Measurements from ENCODE around the gene CD63. TPM values are rescaled to one million over a fixed set of nuclear protein-coding genes. Genes with fewer than 3 reads are reported as not detected.

The CD63 gene
- total and polyA plus RNA-seq, 2 donors from 2014 or later, result 1,130 to 1,381 TPM

- H3K36me3 ChIP-seq (ENCODE audit: control insufficient read depth in 2 of 3, insufficient read depth in 3 of 3, low read length in 3 of 3), result no peaks in the 10 kb centered on the region
- H3K27me3 ChIP-seq (ENCODE audit: control insufficient read depth, insufficient read depth, low read length), result no peaks in the 10 kb centered on the region
- DNase-seq, result peak in 1 of 5 donors; percentile 36
- H3K4me1 ChIP-seq (ENCODE audit: control insufficient read depth in 2 of 3, insufficient read depth in 2 of 3, low read depth in 1 of 3, low read length in 3 of 3), result peaks cover 0 to 10% (median 8%) of the 10 kb centered on the region in 3 donors
- H3K27ac ChIP-seq (ENCODE audit: low read depth in 2 of 2, low read length in 2 of 2), result no peak overlapping the region
- no peaks in the 10 kb centered on the region for H3K9me3 ChIP-seq (ENCODE audit: control insufficient read depth in 2 of 3, insufficient read depth in 1 of 3, low read length in 3 of 3)
- TF ChIP-seq, protein P1, sequence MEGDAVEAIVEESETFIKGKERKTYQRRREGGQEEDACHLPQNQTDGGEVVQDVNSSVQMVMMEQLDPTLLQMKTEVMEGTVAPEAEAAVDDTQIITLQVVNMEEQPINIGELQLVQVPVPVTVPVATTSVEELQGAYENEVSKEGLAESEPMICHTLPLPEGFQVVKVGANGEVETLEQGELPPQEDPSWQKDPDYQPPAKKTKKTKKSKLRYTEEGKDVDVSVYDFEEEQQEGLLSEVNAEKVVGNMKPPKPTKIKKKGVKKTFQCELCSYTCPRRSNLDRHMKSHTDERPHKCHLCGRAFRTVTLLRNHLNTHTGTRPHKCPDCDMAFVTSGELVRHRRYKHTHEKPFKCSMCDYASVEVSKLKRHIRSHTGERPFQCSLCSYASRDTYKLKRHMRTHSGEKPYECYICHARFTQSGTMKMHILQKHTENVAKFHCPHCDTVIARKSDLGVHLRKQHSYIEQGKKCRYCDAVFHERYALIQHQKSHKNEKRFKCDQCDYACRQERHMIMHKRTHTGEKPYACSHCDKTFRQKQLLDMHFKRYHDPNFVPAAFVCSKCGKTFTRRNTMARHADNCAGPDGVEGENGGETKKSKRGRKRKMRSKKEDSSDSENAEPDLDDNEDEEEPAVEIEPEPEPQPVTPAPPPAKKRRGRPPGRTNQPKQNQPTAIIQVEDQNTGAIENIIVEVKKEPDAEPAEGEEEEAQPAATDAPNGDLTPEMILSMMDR (IDR thresholded peaks at IDR 0.05; ENCODE audit: borderline replicate concordance, extremely low read depth, insufficient read depth), result no peak
- no peak overlapping the region for H3K4me3 ChIP-seq (ENCODE audit: low read length in 3 of 3)
- no peak overlapping the region for H3K9ac ChIP-seq (ENCODE audit: low read length in 3 of 3)
- intact Hi-C loops (cut with DNase I), result no loop called here
- FAIRE-seq, result no peak
These were observed 29.2 kb downstream of the CD63 start for GRCh38 chr12:55699471-55700055.

GRCh38 chr12:55698965-55699364 is 29.8 kb downstream of the CD63 start:
- no peaks in the 10 kb centered on the region for H3K9me3 ChIP-seq (ENCODE audit: control insufficient read depth in 2 of 3, insufficient read depth in 1 of 3, low read length in 3 of 3)
- H3K36me3 ChIP-seq (ENCODE audit: control insufficient read depth in 2 of 3, insufficient read depth in 3 of 3, low read length in 3 of 3), result no peaks in the 10 kb centered on the region
- peaks cover 0 to 10% (median 8%) of the 10 kb centered on the region in 3 donors for H3K4me1 ChIP-seq (ENCODE audit: control insufficient read depth in 2 of 3, insufficient read depth in 2 of 3, low read depth in 1 of 3, low read length in 3 of 3)
- no peak overlapping the region for H3K9ac ChIP-seq (ENCODE audit: low read length in 3 of 3)
- intact Hi-C loops (cut with DNase I), result no loop called here
- H3K4me3 ChIP-seq (ENCODE audit: low read length in 3 of 3), result no peak overlapping the region
- FAIRE-seq (no peak), DNase-seq (peak in 1 of 5 donors; percentile 19)
- no peak overlapping the region for H3K27ac ChIP-seq (ENCODE audit: low read depth in 2 of 2, low read length in 2 of 2)
- TF ChIP-seq, protein P1 (IDR thresholded peaks at IDR 0.05; ENCODE audit: borderline replicate concordance, extremely low read depth, insufficient read depth), result no peak
- no peaks in the 10 kb centered on the region for H3K27me3 ChIP-seq (ENCODE audit: control insufficient read depth, insufficient read depth, low read length)

DNA sequence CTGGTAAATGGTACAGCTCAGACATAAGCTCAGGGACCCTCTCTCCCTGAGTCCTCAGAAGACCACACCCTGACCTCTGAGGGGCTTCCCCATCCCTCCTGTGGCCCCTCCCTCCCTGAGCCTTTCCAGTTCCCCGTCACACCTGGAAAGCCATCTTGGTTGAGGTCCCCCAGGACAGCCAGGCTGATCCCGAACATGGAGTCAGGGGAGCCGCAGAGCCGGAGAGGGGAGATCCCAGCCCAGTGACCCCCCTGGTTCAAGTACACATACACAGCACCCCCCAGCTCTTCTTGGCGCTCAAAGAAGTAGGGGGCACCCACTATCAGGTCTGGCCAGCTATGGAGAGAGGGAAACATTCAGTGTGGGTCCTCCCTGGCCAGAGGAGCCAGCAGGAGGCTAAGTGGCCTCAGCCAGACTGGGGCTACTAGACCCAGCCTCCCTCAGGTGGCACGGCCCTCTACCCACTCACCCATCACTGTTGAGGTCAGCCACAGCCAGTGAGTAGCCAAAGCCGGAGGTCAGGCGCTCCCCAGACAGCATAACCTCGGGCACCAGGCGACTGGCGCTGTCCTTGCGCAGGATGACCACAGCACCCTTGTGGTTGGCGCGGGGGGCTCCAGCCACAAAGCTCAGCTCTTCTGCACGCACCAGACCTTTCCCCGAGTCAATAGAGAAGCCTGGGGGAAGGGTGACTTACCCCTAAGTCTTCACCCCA is 30.4 kb downstream of the CD63 start:
- Histone ChIP-seq H3K4me1 (ENCODE audit: control insufficient read depth in 2 of 3, insufficient read depth in 2 of 3, low read depth in 1 of 3, low read length in 3 of 3) (peaks cover 0 to 7% (median 6%) of the 10 kb centered on the region in 3 donors), H3K27me3 (ENCODE audit: control insufficient read depth, insufficient read depth, low read length) (no peaks in the 10 kb centered on the region), H3K27ac (ENCODE audit: low read depth in 2 of 2, low read length in 2 of 2) (no peak overlapping the region), H3K9ac (ENCODE audit: low read length in 3 of 3) (no peak overlapping the region), H3K4me3 (ENCODE audit: low read length in 3 of 3) (no peak overlapping the region), H3K9me3 (ENCODE audit: control insufficient read depth in 2 of 3, insufficient read depth in 1 of 3, low read length in 3 of 3) (no peaks in the 10 kb centered on the region), H3K36me3 (ENCODE audit: control insufficient read depth in 2 of 3, insufficient read depth in 3 of 3, low read length in 3 of 3) (no peaks in the 10 kb centered on the region)
- intact Hi-C loops (cut with DNase I), result no loop called here
- TF ChIP-seq, protein P1 (IDR thresholded peaks at IDR 0.05; ENCODE audit: borderline replicate concordance, extremely low read depth, insufficient read depth), result no peak
- FAIRE-seq (no peak), DNase-seq (peak in 1 of 5 donors; percentile 23)

Data from kidney (tissue), 14 donors.